A549 (cell line): ENCODE results near the gene BZW1. TPM values are rescaled to one million over a fixed set of nuclear protein-coding genes. Genes with fewer than 3 reads are reported as not detected.

Experiments used
- ATAC-seq, 2 experiments: fragments of 200-7000 bp in 1 of 2; fragments of >200 bp in 1 of 2; cut with Nextera tagmentation in 1 of 2; cut with Tn5 transposase in 1 of 2; 3 replicates each; pipeline versions ENCODE4 v1.8.0 to v1.9.1; 2018 to 2020; ENCODE audit warnings: mild to moderate bottlenecking in 1 of 2, moderate library complexity in 1 of 2
- CTCF ChIA-PET: fragments of 300-600 bp; sonication (Branson Sonifier 250); formaldehyde crosslinking; extraction: SDS; loops from one replicate; lab custom pipeline; 2021; ENCODE audit warnings: antibody characterized with exemption, inconsistent platforms; lab: Yijun Ruan, JAX
- POLR2A ChIA-PET: fragments of 350-600 bp; formaldehyde crosslinking; extraction: SDS; loops from one replicate; lab custom pipeline; 2021; ENCODE audit warnings: antibody characterized with exemption, inconsistent platforms; lab: Yijun Ruan, JAX
- DNase-seq, 2 experiments: peaks; one replicate each; pipeline versions ENCODE4 v3.0.0 to v3.0.0-alpha.2; 2011 to 2016; ENCODE audit warnings: low read depth in 1 of 2, low spot score in 1 of 2
- FAIRE-seq: peaks from 2 replicates; lab custom pipeline; 2011; peaks lifted over from hg19 to GRCh38; lab: Jason Lieb, UNC
- H3K27ac ChIP-seq, 2 experiments: fragments of >200 bp; sonication (Bioruptor Twin); formaldehyde crosslinking; 3 replicates each; pipeline ENCODE4 v1.5.1; 2016 to 2017
- H3K4me1 ChIP-seq: fragments of >200 bp; sonication (Bioruptor Twin); formaldehyde crosslinking; 3 replicates; pipeline ENCODE4 v1.6.1; 2016
- H3K4me2 ChIP-seq: fragments of >200 bp; sonication (Bioruptor Twin); formaldehyde crosslinking; 3 replicates; pipeline ENCODE4 v1.6.1; 2016
- H3K4me3 ChIP-seq: fragments of >200 bp; sonication (Bioruptor Twin); formaldehyde crosslinking; 3 replicates; pipeline ENCODE4 v1.5.1; 2016
- H3K9me3 ChIP-seq: fragments of >200 bp; sonication (Bioruptor Twin); formaldehyde crosslinking; 3 replicates; pipeline ENCODE4 v1.6.1; 2016
- BHLHE40 ChIP-seq: IDR thresholded peaks from 2 replicates; pipeline ENCODE4 v1.6.1; 2012; ENCODE audit warnings: low read depth, low read length, inconsistent platforms
- CBX8 ChIP-seq: fragments of 200-600 bp; sonication (generic); IDR thresholded peaks from 2 replicates; pipeline ENCODE4 v1.6.1; 2016
- CHD2 ChIP-seq: fragments of 150-350 bp; IDR thresholded peaks from 2 replicates; pipeline ENCODE4 v1.6.1; 2014; ENCODE audit warnings: low read length; ENCODE audit not compliant: partially characterized antibody
- CHD4 ChIP-seq: fragments of 200-600 bp; sonication (generic); IDR thresholded peaks from 2 replicates; pipeline ENCODE4 v1.6.1; 2016; ENCODE audit warnings: antibody characterized with exemption, mild to moderate bottlenecking, borderline replicate concordance
- CTCF ChIP-seq: fragments of >200 bp; sonication (Bioruptor Twin); formaldehyde crosslinking; IDR thresholded peaks from 3 replicates; pipeline ENCODE4 v1.5.1; 2016
- E2F6 ChIP-seq: IDR thresholded peaks from 2 replicates; pipeline ENCODE4 v1.6.1; 2012; ENCODE audit warnings: low read depth, borderline replicate concordance
- EHF ChIP-seq: fragments of 250-450 bp; sonication (Bioruptor Pico); IDR thresholded peaks from 2 replicates; pipeline ENCODE4 v1.5.0; 2020; ENCODE audit warnings: mild to moderate bottlenecking
- FOSL2 ChIP-seq, 2 experiments: fragments of 450-650 bp in 1 of 2; fragments of >200 bp in 1 of 2; sonication (Bioruptor Twin) in 1 of 2; formaldehyde crosslinking; IDR thresholded peaks; 2 replicates each; pipeline versions ENCODE4 v1.5.0 to v1.6.1; 2016 to 2020; ENCODE audit warnings: mild to moderate bottlenecking in 1 of 2, moderate library complexity in 1 of 2
- FOXS1 ChIP-seq: fragments of 250-450 bp; sonication (Bioruptor Pico); IDR thresholded peaks from 2 replicates; pipeline ENCODE4 v1.5.0; 2020; ENCODE audit warnings: mild to moderate bottlenecking, moderate library complexity
- HES2 ChIP-seq: fragments of >200 bp; sonication (Bioruptor Twin); formaldehyde crosslinking; IDR thresholded peaks from 2 replicates; pipeline ENCODE4 v1.6.1; 2016
- HOXB13 ChIP-seq: fragments of 250-450 bp; sonication (Bioruptor Pico); IDR thresholded peaks from 2 replicates; pipeline ENCODE4 v1.5.0; 2020; ENCODE audit warnings: low read depth, mild to moderate bottlenecking, moderate library complexity
- JUN ChIP-seq, 2 experiments: fragments of >200 bp; sonication (Bioruptor Twin); formaldehyde crosslinking; IDR thresholded peaks; 2 replicates in 1 of 2; 3 replicates in 1 of 2; pipeline ENCODE4 v1.6.1; 2016 to 2017
- PHF8 ChIP-seq: fragments of 200-600 bp; sonication (generic); IDR thresholded peaks from 2 replicates; pipeline ENCODE4 v1.6.1; 2016; ENCODE audit warnings: low read depth, mild to moderate bottlenecking, antibody characterized with exemption, moderate library complexity, borderline replicate concordance
- RARB ChIP-seq: fragments of 250-450 bp; sonication (Bioruptor Pico); IDR thresholded peaks from 2 replicates; pipeline ENCODE4 v1.8.0; 2021; ENCODE audit warnings: mild to moderate bottlenecking, moderate library complexity
- RFX5 ChIP-seq: fragments of 450-650 bp; IDR thresholded peaks from 2 replicates; pipeline ENCODE4 v1.7.1; 2014; ENCODE audit warnings: antibody characterized with exemption, mild to moderate bottlenecking, moderate library complexity
- SREBF2 ChIP-seq: fragments of 450-650 bp; IDR thresholded peaks from 2 replicates; pipeline ENCODE4 v1.6.1; 2014; ENCODE audit warnings: mild to moderate bottlenecking, moderate library complexity
- ZFP36 ChIP-seq: fragments of 450-650 bp; IDR thresholded peaks from 2 replicates; pipeline ENCODE4 v1.6.1; 2014; ENCODE audit warnings: borderline replicate concordance; ENCODE audit not compliant: partially characterized antibody
- whole genome bisulfite sequencing: methylation state at CpG from one replicate; pipeline ENCODE4 v1.1.6; 2017; ENCODE audit errors: missing lambda C conversion rate; 5-methylcytosine and 5-hydroxymethylcytosine counted together
- polyA plus RNA-seq, 4 experiments: library from polyadenylated mRNA; depleted of rRNA in 3 of 4; stranded (reverse); fragments of >200 nt; fragmentation: RNase III in 1 of 4; extraction: RNeasy Plus Mini Kit Qiagen cat#74134 plus additional on column Dnase treatment in 1 of 4; gene quantifications; 2 replicates in 3 of 4; 3 replicates in 1 of 4; pipeline ENCODE4 v1.2.3, GENCODE V29; 2011 to 2017
- TF ChIP-seq, protein P1 (sequence below): IDR thresholded peaks from 2 replicates; pipeline ENCODE4 v1.6.1; 2012
- TF ChIP-seq, protein P2 (sequence below): fragments of 450-650 bp; IDR thresholded peaks from 2 replicates; pipeline ENCODE4 v1.6.1; 2014; ENCODE audit warnings: antibody characterized with exemption

The BZW1 gene
- polyA plus RNA-seq, 2 of the 4 experiments (the other 2 are of a cell fraction): 401 to 439 TPM

GRCh38 chr2:200847939-200848338, 36.2 kb downstream of the BZW1 start:
- no peak overlapping the region for H3K4me2 ChIP-seq
- ChIA-PET CTCF (interaction anchor here (0.9 to 1.0 kb wide), 2 partner anchors 13 to 134 kb away, joined by 3 read pairs; no protein-coding TSS in a partner anchor), POLR2A (interaction anchor here (2.4 kb wide), 1 partner anchor 16 kb away, joined by 15 read pairs; the partner anchor contains the start of gene CLK1)
- no peaks in the 10 kb centered on the region for H3K9me3 ChIP-seq
- DNase-seq (no peak), FAIRE-seq (no peak), ATAC-seq (no peak)
- H3K27ac ChIP-seq: no peak overlapping the region
- 86% methylated on average over 4 of the region's 4 CpGs for WGBS
- H3K4me3 ChIP-seq: no peak overlapping the region
- no peaks in the 10 kb centered on the region for H3K4me1 ChIP-seq
- TF ChIP-seq E2F6 (no peak), RFX5 (no peak), EHF (CRISPR knock-in tag) (no peak), ZFP36 (no peak), FOXS1 (no peak), CHD2 (no peak)
- TF ChIP-seq, protein P1, sequence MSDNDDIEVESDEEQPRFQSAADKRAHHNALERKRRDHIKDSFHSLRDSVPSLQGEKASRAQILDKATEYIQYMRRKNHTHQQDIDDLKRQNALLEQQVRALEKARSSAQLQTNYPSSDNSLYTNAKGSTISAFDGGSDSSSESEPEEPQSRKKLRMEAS: no peak

DNA sequence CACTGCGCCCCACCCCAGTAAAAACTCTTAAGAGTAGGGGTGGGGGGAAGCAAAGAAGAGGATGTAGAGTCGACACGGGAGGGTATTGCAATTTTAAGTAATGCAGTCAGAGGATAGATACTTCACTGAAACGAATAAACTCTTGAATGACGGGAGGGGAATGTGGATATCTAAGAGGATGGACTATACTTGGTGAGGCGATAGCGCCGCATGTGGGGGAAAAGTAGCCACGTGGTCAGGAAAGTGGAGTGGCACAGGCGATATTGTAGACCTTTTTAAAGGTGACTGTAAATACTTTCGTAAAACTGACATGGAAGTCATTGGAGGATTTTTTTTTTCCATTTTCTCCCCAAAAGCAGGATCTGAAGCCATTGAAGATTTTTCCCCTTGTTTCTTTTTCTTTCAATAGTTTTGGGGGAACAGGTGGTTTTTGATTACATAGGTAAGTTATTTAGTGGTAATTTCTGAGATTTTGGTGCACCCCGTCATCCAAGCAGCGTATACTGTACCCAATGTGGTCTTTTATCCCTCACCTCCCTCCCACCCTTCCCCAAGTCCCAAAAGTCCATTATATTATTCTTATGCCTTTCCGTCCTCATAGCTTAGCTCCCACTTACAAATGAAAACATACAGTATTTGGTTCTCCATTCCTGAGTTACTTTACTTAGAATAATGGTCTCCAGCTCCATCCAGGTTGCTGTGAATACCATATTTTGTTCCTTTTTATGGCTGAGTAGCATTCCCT, 39.0 kb downstream of the BZW1 start:
- Histone ChIP-seq H3K9me3 (no peaks in the 10 kb centered on the region), H3K4me2 (no peak overlapping the region), H3K4me3 (no peak overlapping the region), H3K4me1 (no peaks in the 10 kb centered on the region), H3K27ac (no peak overlapping the region)
- DNase-seq: no peak
- POLR2A ChIA-PET: interaction anchor here (0.6 to 1.6 kb wide), 3 partner anchors 23 to 39 kb away, joined by 4 to 11 read pairs (median 9); partner anchors contain the start of genes BZW1, NIF3L1 and PPIL3
- peak in 1 of 2 experiments; percentile 6; a peak in 2 of 6 replicates for ATAC-seq
- CTCF ChIA-PET: no interaction called here
- no peak for FAIRE-seq
- WGBS: 91% methylated on average over 14 of the region's 14 CpGs
- TF ChIP-seq JUN (IDR thresholded peaks at IDR 0.05) (no peak), FOSL2 (IDR thresholded peaks at IDR 0.05) (no peak), FOSL2 (CRISPR knock-in tag; IDR thresholded peaks at IDR 0.05) (no peak), CHD4 (no peak), CBX8 (no peak), CTCF (no peak), HES2 (no peak), PHF8 (no peak), RARB (no peak), EHF (CRISPR knock-in tag) (no peak), SREBF2 (no peak), HOXB13 (CRISPR knock-in tag) (no peak), BHLHE40 (no peak)
- TF ChIP-seq, protein P2, sequence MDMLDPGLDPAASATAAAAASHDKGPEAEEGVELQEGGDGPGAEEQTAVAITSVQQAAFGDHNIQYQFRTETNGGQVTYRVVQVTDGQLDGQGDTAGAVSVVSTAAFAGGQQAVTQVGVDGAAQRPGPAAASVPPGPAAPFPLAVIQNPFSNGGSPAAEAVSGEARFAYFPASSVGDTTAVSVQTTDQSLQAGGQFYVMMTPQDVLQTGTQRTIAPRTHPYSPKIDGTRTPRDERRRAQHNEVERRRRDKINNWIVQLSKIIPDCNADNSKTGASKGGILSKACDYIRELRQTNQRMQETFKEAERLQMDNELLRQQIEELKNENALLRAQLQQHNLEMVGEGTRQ: no peak
- TF ChIP-seq, all 56 proteins: peak for 0
